ENCODE results near the gene TSPAN4. TPM values are rescaled to one million over a fixed set of nuclear protein-coding genes. Genes with fewer than 3 reads are reported as not detected.

TSPAN4 gene
- total and polyA plus RNA-seq, 9 of the 15 experiments (the other 6 are each of a cell fraction or from before 2014, with no cell fraction given): 0.07 to 31.0 (median 15.7) TPM

DNA sequence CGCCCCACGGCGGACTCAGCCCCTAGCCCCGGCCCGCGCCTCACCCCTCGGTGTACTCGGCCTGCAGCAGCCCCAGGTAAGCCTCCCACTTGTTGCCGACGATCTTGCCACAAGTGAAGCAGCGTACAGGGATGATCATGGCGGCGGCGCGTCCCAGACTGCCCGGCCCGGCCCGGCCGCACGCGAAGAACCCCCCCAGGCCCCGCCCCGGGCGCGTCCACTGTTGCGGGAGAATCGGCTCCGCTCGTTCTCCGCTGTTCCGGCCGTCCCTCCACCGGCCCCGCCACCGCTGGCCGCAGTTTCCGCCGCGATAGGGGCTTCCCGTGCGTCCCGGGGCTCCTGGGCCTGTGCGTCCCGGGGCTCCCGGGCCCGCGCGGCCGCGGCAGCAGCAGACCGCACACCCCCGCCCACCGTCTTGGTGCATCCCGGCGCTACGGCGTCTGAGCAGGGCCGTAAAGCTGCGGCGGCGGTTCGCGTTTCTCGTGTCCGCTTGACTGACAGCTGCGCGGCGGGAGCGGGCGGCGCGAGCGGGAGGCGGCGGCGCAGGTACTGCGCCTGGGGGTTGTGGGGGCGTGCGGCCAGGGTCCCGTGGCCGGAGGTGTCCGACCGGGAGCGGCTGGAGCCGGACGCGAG lies at the start of gene TSPAN4, which contains the start of gene POLR2L (continued):
- peak; percentile 89 for TF ChIP-seq TCF7L2 (IDR thresholded peaks at IDR 0.05; ENCODE audit: low read depth, low read length)
- peak; percentile 99 for TF ChIP-seq POLR2G (IDR thresholded peaks at IDR 0.05; ENCODE audit: low read depth, low read length)
- TF ChIP-seq GTF2E2 (tag; IDR thresholded peaks at IDR 0.05): 0 out of 2 replicates have a peak, but pooled peaks have one; percentile 52
- TF ChIP-seq, protein P1, sequence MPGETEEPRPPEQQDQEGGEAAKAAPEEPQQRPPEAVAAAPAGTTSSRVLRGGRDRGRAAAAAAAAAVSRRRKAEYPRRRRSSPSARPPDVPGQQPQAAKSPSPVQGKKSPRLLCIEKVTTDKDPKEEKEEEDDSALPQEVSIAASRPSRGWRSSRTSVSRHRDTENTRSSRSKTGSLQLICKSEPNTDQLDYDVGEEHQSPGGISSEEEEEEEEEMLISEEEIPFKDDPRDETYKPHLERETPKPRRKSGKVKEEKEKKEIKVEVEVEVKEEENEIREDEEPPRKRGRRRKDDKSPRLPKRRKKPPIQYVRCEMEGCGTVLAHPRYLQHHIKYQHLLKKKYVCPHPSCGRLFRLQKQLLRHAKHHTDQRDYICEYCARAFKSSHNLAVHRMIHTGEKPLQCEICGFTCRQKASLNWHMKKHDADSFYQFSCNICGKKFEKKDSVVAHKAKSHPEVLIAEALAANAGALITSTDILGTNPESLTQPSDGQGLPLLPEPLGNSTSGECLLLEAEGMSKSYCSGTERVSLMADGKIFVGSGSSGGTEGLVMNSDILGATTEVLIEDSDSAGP (CRISPR knock-in tag; IDR thresholded peaks at IDR 0.05): no peak
- TF ChIP-seq CBX1 (IDR thresholded peaks at IDR 0.05; ENCODE audit: low read depth): peak; percentile 75; the same call in 1 of the 2 replicates
- TF ChIP-seq, protein P2, sequence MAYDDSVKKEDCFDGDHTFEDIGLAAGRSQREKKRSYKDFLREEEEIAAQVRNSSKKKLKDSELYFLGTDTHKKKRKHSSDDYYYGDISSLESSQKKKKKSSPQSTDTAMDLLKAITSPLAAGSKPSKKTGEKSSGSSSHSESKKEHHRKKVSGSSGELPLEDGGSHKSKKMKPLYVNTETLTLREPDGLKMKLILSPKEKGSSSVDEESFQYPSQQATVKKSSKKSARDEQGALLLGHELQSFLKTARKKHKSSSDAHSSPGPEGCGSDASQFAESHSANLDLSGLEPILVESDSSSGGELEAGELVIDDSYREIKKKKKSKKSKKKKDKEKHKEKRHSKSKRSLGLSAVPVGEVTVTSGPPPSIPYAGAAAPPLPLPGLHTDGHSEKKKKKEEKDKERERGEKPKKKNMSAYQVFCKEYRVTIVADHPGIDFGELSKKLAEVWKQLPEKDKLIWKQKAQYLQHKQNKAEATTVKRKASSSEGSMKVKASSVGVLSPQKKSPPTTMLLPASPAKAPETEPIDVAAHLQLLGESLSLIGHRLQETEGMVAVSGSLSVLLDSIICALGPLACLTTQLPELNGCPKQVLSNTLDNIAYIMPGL (CRISPR knock-in tag; IDR thresholded peaks at IDR 0.05): peak; percentile 96
- TF ChIP-seq, protein P3, sequence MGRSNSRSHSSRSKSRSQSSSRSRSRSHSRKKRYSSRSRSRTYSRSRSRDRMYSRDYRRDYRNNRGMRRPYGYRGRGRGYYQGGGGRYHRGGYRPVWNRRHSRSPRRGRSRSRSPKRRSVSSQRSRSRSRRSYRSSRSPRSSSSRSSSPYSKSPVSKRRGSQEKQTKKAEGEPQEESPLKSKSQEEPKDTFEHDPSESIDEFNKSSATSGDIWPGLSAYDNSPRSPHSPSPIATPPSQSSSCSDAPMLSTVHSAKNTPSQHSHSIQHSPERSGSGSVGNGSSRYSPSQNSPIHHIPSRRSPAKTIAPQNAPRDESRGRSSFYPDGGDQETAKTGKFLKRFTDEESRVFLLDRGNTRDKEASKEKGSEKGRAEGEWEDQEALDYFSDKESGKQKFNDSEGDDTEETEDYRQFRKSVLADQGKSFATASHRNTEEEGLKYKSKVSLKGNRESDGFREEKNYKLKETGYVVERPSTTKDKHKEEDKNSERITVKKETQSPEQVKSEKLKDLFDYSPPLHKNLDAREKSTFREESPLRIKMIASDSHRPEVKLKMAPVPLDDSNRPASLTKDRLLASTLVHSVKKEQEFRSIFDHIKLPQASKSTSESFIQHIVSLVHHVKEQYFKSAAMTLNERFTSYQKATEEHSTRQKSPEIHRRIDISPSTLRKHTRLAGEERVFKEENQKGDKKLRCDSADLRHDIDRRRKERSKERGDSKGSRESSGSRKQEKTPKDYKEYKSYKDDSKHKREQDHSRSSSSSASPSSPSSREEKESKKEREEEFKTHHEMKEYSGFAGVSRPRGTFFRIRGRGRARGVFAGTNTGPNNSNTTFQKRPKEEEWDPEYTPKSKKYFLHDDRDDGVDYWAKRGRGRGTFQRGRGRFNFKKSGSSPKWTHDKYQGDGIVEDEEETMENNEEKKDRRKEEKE (IDR thresholded peaks at IDR 0.05; ENCODE audit: borderline replicate concordance in 1 of 2, control insufficient read depth in 1 of 2, low read depth in 2 of 2, low read length in 1 of 2): peak in 1 of 2 experiments; percentile 68; a peak in 1 of 4 replicates
- no peak for TF ChIP-seq ZNF347 (CRISPR knock-in tag; IDR thresholded peaks at IDR 0.05; ENCODE audit: low read depth)
- TF ChIP-seq KLF13 (tag; IDR thresholded peaks at IDR 0.05; ENCODE audit: borderline replicate concordance, low read depth): peak; percentile 70
- peak; percentile 74 for TF ChIP-seq GATAD2B (IDR thresholded peaks at IDR 0.05; ENCODE audit: borderline replicate concordance)
- TF ChIP-seq, protein P4, sequence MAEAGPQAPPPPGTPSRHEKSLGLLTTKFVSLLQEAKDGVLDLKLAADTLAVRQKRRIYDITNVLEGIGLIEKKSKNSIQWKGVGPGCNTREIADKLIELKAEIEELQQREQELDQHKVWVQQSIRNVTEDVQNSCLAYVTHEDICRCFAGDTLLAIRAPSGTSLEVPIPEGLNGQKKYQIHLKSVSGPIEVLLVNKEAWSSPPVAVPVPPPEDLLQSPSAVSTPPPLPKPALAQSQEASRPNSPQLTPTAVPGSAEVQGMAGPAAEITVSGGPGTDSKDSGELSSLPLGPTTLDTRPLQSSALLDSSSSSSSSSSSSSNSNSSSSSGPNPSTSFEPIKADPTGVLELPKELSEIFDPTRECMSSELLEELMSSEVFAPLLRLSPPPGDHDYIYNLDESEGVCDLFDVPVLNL (CRISPR knock-in tag; IDR thresholded peaks at IDR 0.05; ENCODE audit: low read depth): peak; percentile 43; the same call in 1 of the 2 replicates
- no peak for TF ChIP-seq KLF10 (CRISPR knock-in tag; IDR thresholded peaks at IDR 0.05)
- TF ChIP-seq BHLHE40 (IDR thresholded peaks at IDR 0.05; ENCODE audit: low read length): peak; percentile 84
- peak; percentile 92 for TF ChIP-seq POU5F1 (IDR thresholded peaks at IDR 0.05; ENCODE audit: borderline replicate concordance, low read depth, low read length, partially characterized antibody)
- peak; percentile 60; the same call in 1 of the 2 replicates for TF ChIP-seq KLF16 (IDR thresholded peaks at IDR 0.05)
- TF ChIP-seq POLR2A (conservative IDR thresholded peaks at IDR 0.05): peak; percentile 95
- TF ChIP-seq KLF6 (CRISPR knock-in tag; IDR thresholded peaks at IDR 0.05; ENCODE audit: borderline replicate concordance): no peak
- TF ChIP-seq TRIM24 (IDR thresholded peaks at IDR 0.05): peak in 1 of 2 experiments; percentile 73; a peak in 2 of 4 replicates
- no peak for TF ChIP-seq HLTF (IDR thresholded peaks at IDR 0.05)

All from K562 (cell line).